ENCODE results near the gene NCK1.

- TF ChIP-seq FOXA1 (IDR thresholded peaks at IDR 0.05) = no peak
- no peak for TF ChIP-seq FOXA1 (CRISPR knock-in tag; IDR thresholded peaks at IDR 0.05)
- TF ChIP-seq POLR2AphosphoS2 (IDR thresholded peaks at IDR 0.05; ENCODE audit: low read depth, low read length) = no peak
- TF ChIP-seq FOXJ3 (CRISPR knock-in tag; IDR thresholded peaks at IDR 0.05; ENCODE audit: borderline replicate concordance) = no peak
- TF ChIP-seq TAF1 (CRISPR knock-in tag; IDR thresholded peaks at IDR 0.05) = no peak
- no peak for TF ChIP-seq NR2F1 (CRISPR knock-in tag; IDR thresholded peaks at IDR 0.05)
- no peak for TF ChIP-seq TEAD2 (CRISPR knock-in tag; IDR thresholded peaks at IDR 0.05)
- no peak for TF ChIP-seq CTCF (CRISPR knock-in tag; IDR thresholded peaks at IDR 0.05)
- no peak for TF ChIP-seq TOE1 (CRISPR knock-in tag; IDR thresholded peaks at IDR 0.05)
- no peak for TF ChIP-seq CCAR2 (optimal IDR thresholded peaks at IDR 0.05; ENCODE audit: low read depth, low read length)
- no peak for TF ChIP-seq HOXA5 (CRISPR knock-in tag; IDR thresholded peaks at IDR 0.05)
- no peak for TF ChIP-seq DRAP1 (CRISPR knock-in tag; IDR thresholded peaks at IDR 0.05)
- no peak for TF ChIP-seq HDAC6 (IDR thresholded peaks at IDR 0.05; ENCODE audit: low read depth, low read length)
These were observed 43.5 kb downstream of the NCK1 start for GRCh38 chr3:136905549-136905948.
